ENCODE measurements around the gene RGS5. TPM values are rescaled to one million over a fixed set of nuclear protein-coding genes. Genes with fewer than 3 reads are reported as not detected.

The RGS5 gene
- total RNA-seq, 1 experiment from 2014 or later = 4.6 TPM

DNA sequence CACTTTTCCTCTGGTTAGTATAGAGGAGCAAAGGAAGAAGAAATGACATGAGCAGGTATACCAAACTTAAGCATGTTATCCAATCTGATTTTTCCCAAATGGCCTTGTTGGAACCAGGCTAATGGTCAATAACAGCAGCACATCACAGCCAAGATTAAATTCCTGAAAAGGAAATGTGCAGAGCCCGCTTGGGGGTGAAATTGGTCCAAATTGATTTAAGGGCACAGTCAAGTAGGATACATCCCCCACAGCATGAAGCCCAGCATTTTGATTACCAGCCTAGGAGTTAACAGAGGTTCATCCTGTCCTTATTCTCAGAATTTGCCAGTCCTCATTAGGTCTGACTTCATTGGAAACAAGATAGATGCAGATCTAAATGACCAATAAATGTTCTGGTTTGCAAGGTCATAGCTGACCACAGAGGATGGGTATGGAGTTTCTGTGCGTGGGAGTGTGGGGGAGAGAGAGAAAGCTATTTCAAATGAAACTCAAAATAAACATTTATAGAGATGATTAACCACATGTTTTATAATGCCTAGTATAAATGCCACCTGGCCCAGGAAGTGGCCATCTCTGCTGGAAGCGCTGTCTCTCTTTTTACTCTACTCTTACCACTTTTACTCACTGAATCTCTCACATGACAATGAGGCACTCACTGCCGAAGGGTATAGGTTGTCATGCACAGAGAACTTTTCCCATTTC, 38.7 kb downstream of the RGS5 start:
- RAD21 ChIA-PET (ENCODE audit: low non-redundant PET in 1 of 2, low total read pairs in 2 of 2, uncharacterized antibody in 2 of 2, unreplicated experiment in 2 of 2) = no interaction called here
- H2AFZ ChIP-seq (ENCODE audit: low read depth, low read length, poor library complexity, severe bottlenecking) = no peak overlapping the region
- CTCF ChIA-PET = no interaction called here

More for the DNA sequence above, 38.7 kb downstream of the RGS5 start:
- no peaks in the 10 kb centered on the region for H3K79me2 ChIP-seq (ENCODE audit: insufficient read depth, low read length)
- DNase-seq (ENCODE audit: low read depth, low spot score) (no peak), ATAC-seq (no peak)
- intact Hi-C loops (cut with micrococcal nuclease) = no loop called here
- H3K9me3 ChIP-seq (ENCODE audit: control insufficient read depth in 1 of 2, insufficient read depth in 1 of 2, low read depth in 1 of 2, low read length in 2 of 2) = no peaks in the 10 kb centered on the region
- no peak overlapping the region for H3K4me3 ChIP-seq (replicated peaks in 1 of 2; ENCODE audit: low read depth in 1 of 2, low read length in 2 of 2)
- H3K27me3 ChIP-seq (ENCODE audit: insufficient read depth, low read length) = no peaks in the 10 kb centered on the region
- TF ChIP-seq RAD21 (IDR thresholded peaks at IDR 0.05; ENCODE audit: low read depth) (no peak), ZFX (IDR thresholded peaks at IDR 0.05) (no peak), CBX3 (IDR thresholded peaks at IDR 0.05; ENCODE audit: low read depth) (no peak), EGR1 (IDR thresholded peaks at IDR 0.05; ENCODE audit: low read depth) (no peak), SRF (IDR thresholded peaks at IDR 0.05; ENCODE audit: low read depth) (no peak), YY1 (IDR thresholded peaks at IDR 0.05; ENCODE audit: extremely low read depth, insufficient replicate concordance, low read depth, low read length) (no peak), SIN3A (IDR thresholded peaks at IDR 0.05; ENCODE audit: low read depth) (no peak), POLR2AphosphoS5 (IDR thresholded peaks at IDR 0.05; ENCODE audit: low read depth, low read length) (no peak), JUND (IDR thresholded peaks at IDR 0.05) (no peak), ELF1 (IDR thresholded peaks at IDR 0.05; ENCODE audit: borderline replicate concordance, low read depth) (no peak)
- TF ChIP-seq, protein P1, sequence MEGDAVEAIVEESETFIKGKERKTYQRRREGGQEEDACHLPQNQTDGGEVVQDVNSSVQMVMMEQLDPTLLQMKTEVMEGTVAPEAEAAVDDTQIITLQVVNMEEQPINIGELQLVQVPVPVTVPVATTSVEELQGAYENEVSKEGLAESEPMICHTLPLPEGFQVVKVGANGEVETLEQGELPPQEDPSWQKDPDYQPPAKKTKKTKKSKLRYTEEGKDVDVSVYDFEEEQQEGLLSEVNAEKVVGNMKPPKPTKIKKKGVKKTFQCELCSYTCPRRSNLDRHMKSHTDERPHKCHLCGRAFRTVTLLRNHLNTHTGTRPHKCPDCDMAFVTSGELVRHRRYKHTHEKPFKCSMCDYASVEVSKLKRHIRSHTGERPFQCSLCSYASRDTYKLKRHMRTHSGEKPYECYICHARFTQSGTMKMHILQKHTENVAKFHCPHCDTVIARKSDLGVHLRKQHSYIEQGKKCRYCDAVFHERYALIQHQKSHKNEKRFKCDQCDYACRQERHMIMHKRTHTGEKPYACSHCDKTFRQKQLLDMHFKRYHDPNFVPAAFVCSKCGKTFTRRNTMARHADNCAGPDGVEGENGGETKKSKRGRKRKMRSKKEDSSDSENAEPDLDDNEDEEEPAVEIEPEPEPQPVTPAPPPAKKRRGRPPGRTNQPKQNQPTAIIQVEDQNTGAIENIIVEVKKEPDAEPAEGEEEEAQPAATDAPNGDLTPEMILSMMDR (IDR thresholded peaks at IDR 0.05 in 2 of 3, conservative IDR thresholded peaks at IDR 0.05 in 1 of 3; ENCODE audit: borderline replicate concordance in 1 of 3, insufficient read depth in 1 of 3, low read depth in 2 of 3, low read length in 2 of 3) = no peak
- H3K4me2 ChIP-seq (ENCODE audit: low read length) = no peak overlapping the region
- POLR2A ChIA-PET = no interaction called here
- peaks cover 17 to 23% of the 10 kb centered on the region in 2 experiments for H3K4me1 ChIP-seq (ENCODE audit: control insufficient read depth in 1 of 2, insufficient read depth in 2 of 2, low read length in 2 of 2)
- no peak overlapping the region for H3K9ac ChIP-seq (ENCODE audit: low read length)
- BruUV-seq (replicated peaks) = no TSS peak
- no peak overlapping the region for H3K27ac ChIP-seq (ENCODE audit: low read depth, low read length)
- H3K36me3 ChIP-seq (ENCODE audit: control insufficient read depth in 1 of 2, insufficient read depth in 2 of 2, low read length in 2 of 2) = no peaks in the 10 kb centered on the region
- no peaks in the 10 kb centered on the region for H4K20me1 ChIP-seq (ENCODE audit: insufficient read depth)
- H3K9me2 ChIP-seq (ENCODE audit: insufficient read depth) = no peaks in the 10 kb centered on the region

Data from HCT116 (cell line).